NCI-H524 (cell line): ENCODE results near the gene TSPAN4.
A peak's percentile ranks its signal among the peaks of the same experiment; 100 is the strongest.

Experiments used
- DNase-seq, 2 experiments: peaks; one replicate each; lab custom pipeline; 2025; lab: John Stamatoyannopoulos, UW

TSPAN4 gene

GRCh38 chr11:804599-804964 lies 38.1 kb upstream of the TSPAN4 start:
- no peak for DNase-seq

DNA sequence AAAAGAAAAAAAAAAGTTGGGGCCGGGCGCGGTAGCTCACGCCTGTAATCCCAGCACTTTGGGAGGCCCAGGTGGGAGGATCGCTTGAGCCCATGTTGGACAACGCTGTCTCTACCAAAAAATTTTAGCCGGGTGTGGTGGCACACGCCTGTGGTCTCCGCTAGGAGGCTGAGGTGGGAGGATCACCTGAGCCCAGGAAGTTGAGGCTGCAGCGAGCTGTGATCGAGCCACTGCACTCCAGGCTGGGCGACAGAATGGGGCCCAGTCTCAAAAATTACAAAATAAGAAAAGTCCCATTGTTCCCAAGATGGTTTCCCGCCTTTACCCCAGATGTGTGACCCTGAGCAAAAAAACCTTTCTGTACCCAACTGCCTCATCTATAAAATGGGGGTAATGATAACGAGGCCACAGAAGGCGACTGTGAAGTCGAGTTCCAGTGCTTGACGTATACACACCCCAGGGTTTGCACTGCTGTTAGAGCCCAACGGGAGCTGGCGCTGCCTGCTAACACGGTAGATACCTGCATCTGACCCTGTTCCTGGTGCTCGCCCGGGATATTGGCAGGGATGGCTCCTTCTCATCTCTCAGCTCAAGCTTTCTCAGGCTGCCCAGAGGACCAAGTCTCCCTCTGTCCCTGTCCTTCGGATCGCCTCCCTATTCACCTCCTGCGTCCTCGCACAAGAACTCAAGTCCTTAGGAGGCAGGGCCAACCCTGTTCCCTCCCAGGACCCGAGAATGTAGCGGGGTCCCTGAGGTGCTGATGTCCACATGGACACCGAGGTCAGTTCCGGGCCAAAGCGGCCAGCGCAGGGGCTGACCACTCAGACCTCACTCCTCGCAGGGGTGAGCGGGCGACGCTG lies 34.0 kb upstream of the TSPAN4 start:
- no peak for DNase-seq

DNA sequence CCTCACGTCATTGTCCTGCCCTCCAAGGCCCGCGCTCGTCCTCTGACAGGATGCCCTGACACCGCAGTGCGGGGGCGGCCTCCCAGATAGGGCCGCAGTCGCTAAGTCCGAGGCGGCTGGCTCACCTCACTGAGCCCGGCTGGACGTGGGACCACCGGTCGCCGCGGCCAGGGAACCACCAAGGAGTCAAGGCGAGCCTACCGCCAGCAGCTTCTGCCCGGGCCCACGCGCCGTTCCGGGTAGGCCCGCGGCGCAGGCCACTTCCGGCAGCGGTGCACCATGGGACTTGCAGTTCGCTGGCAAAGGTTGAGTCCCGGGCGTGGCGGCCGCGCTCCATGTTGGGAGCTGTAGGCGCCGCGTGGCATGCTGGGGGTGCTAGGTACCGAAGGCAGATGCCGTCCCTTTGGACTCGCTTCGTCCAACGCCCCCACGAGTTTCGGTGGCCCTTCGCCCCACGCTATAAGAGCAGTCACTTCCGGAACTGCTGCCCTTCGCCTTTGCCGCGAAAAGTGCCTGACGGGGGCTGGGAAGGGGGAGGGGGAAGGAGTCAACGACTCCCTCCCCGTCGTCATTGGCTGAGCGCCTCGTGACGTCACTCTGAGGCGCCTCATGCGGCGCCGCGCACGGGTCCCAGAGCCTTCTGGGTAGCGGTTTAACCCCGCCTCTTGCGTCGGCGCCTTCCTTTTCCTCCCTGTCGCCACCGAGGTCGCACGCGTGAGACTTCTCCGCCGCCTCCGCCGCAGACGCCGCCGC lies 33.2 kb upstream of the TSPAN4 start, which contains the start of gene RPLP2:
RPLP2 (plus strand) TSS at position 681 of the 753 bp plus-strand sequence. CDS start 268 bp downstream, outside the sequence.
- peak; percentile 96 to 98 for DNase-seq

DNA sequence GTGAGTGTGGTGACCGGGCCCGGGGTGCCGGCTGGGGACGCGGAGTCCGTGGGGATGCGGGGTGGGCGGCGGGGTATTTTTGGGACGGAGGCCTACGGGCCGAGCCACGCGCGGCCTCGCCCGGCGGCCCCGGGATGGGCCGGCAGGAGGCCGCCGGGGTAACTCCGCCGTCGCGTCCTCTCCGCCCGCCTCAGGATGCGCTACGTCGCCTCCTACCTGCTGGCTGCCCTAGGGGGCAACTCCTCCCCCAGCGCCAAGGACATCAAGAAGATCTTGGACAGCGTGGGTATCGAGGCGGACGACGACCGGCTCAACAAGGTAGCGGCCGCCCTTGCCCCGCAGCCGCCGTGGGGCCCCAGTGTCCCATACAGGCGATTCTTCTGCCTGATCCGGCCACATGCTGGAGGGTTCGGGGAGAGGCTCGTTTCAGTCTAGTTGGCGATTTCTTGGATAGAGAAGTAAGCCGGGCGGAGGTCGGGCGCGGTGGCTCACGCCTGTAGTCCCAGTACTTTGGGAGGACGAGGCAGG lies 32.5 kb upstream of the TSPAN4 start:
- no peak for DNase-seq

DNA sequence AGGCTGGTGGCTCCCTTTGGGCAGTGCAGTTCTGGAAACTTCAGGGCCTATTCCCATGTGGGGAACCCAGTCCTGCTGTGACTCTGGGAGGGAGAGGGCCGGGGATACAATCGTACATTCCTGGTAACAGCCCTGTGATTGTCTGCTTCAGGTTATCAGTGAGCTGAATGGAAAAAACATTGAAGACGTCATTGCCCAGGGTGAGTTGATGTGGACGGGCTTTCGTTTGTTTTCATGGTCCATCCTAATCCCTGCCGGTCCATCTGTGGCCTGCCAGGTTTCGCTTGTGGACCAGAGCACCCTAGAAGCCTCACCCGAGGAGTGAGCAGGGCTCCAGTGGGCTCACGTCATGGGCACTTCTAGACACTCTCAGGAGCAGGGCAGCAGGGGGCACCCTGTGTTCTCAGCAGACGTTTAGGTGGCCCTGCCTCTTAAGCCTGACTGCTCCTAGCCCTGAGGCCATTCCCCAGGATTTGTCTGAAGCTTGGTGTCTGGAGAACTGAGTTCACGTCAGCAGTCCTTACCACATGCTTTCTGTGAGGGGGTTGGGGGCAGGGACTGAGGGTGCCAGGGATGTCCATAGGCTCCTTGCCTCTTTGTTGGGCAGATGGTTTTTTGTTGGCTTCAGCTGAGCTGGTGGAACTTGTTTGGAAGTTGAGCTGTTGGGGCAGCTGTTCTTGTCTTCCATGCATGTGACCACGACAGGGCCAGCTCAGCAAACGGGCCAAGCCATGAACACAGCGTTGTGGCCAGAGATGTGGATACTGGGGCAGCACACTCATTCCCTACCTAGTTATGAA lies 31.0 kb upstream of the TSPAN4 start:
- DNase-seq = no peak

GRCh38 chr11:812390-812789 lies 30.3 kb upstream of the TSPAN4 start:
- DNase-seq = no peak

DNA sequence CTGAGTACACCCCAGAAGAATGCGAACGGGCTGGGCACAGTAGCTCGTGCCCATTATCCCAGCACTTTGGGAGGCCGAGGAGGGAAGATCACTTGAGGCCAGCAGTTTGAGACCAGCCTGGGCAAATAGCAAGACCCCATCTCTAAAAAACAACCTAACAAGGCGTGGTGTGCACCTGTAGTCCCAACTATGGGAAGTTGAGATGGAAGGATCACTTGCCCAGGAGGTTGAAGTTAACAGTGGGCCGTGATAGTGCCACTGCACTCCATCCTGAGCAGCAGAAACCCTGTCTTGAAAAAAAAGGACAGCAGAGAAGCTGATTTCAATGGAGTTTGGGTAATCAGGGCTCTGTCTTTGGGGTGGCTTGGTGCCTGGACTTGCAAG lies 29.6 kb upstream of the TSPAN4 start:
- no peak for DNase-seq

- no peak for DNase-seq
These were observed 29.1 kb upstream of the TSPAN4 start for GRCh38 chr11:813456-814096.

- DNase-seq = no peak
These were observed 26.8 kb upstream of the TSPAN4 start for GRCh38 chr11:815675-816432.

DNA sequence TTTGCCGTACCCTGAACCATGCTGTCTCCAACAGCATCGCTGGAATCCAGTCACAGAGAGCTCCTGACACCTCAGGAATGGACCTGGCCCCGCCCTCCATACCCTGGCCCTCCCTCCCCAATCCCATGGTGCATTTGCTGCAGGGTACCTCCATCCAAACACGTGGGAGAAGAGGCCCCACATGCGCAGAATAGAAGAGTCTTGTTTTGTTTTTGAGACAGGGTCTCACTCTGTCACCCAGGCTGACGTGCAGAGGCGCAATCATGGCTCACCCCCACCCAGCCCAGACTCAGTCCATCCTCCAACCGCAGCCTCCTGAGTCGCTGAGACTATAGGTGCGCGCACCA lies 26.2 kb upstream of the TSPAN4 start:
- no peak for DNase-seq

DNA sequence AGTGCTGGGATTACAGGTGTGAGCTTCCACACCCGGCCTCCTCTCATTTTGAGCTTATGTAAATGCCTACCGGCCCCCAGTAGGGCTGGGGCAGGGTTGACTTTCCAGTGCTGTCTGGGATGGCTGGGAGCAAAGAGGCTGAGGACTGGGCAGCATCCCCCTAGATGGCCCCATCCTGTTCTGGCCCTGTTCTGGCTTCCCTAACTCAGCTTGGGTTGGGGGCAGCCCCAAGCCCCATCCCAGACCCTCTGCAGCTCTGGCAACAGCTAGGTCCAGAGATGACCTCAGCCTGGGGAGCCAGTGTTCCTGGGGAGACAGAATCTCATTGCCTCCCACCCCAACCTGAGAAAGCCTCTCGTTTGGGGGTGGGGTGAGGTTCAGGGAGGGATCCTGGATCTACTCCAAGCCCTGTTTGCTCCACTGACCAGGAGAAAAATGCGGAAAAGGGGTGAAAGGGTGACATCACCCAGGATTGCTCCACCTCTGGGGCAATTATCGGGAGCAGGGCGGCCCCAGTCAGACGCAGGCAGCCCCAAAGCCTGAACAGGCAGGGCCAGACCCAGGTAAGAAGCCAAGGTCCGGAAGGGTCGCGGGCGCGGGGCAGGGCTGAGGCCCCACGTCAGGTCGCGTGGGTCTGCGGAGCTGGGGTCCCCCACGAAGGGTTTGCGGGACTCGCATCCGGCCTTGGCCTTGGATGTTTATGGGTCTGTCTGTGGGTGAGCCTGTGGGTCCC lies 24.1 kb upstream of the TSPAN4 start, which contains the start of gene PNPLA2:
PNPLA2 (plus strand) TSS at position 519 of the 733 bp plus-strand sequence. CDS start 805 bp downstream, outside the sequence.
- DNase-seq = no peak

DNA sequence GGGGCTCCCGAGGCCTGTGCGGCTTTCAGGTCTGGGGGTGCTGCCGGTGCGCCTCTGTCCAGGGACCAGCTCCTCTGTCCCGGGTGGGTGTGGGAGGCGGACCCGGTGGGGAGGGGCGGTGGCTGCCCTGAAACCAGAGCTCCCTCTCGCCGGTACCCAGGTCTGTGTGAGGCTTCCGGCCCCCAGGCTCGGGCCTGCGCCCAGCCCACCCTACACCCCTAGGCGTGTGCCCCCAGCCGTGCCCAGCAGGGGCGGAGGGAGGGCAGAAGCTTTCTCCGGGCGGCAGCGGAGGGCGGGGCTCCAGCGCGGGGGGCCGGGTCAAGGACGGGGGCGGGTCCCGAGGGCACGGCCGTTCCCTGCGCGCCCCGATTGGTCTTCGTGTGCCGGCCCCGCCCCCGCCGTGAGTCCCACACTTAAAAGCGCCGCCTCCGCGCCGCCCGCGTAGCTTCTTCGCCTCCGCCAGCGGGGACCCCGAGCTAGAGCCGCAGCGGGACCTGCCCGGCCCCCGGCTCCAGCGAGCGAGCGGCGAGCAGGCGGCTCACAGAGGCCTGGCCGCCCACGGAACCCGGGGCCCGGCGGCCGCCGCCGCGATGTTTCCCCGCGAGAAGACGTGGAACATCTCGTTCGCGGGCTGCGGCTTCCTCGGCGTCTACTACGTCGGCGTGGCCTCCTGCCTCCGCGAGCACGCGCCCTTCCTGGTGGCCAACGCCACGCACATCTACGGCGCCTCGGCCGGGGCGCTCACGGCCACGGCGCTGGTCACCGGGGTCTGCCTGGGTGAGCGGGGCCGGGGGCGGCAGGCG lies 23.3 kb upstream of the TSPAN4 start:
- peak; percentile 48 to 86 for DNase-seq

GRCh38 chr11:819943-820649 lies 22.6 kb upstream of the TSPAN4 start:
- DNase-seq = peak; percentile 65 to 70

DNA sequence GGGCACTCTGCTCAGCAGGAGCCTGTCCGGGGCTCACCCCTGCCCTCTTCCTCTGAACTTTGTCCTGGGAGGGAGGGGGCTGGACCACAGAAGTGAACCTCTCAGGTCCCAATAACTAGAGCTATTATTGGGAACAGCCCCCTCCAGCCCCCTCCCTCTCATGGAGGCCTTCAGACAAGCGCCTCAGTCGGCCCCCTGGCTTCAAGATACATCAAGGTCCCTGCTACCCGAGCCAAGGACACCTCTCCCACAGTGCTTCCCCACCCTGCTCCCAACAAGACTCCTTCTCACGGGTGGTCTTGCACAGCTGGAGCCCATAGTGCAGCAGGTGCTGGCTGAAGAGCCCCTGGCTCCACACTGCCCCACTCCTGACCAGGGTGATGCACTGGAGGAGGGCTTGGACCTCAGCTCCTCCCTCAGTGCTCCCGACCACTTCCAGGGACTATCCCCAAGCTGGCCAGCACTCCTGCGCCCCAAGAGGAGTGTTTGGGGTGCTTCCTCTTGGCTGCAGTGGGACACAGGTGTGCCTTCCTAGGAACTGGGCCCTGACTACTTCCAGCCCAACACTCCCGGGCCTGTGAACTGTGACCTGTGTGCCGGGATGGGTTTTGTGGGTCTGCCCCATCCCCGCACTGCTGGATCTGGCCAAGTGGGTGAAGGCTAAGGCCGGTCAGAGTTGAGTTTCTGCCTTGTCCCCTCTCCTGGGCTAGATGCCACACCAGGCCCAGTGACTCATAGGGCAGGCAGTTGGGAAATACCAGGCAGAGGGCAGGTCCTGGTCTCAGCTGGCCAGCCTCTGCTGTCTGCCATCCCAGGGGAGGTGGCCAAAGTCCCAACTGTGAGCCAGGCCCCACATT lies 21.8 kb upstream of the TSPAN4 start:
- DNase-seq = no peak

- DNase-seq = peak; percentile 47 to 67
These were observed 20.9 kb upstream of the TSPAN4 start for GRCh38 chr11:821512-822371.

- DNase-seq = no peak
These were observed 19.0 kb upstream of the TSPAN4 start for GRCh38 chr11:823441-824291.
